ENCODE results near the gene TMEM214. TPM values are rescaled to one million over a fixed set of nuclear protein-coding genes. Genes with fewer than 3 reads are reported as not detected.

Gene TMEM214
- total and polyA plus RNA-seq, 4 donors, result 18.2 to 60.3 (median 40.1) TPM

DNA sequence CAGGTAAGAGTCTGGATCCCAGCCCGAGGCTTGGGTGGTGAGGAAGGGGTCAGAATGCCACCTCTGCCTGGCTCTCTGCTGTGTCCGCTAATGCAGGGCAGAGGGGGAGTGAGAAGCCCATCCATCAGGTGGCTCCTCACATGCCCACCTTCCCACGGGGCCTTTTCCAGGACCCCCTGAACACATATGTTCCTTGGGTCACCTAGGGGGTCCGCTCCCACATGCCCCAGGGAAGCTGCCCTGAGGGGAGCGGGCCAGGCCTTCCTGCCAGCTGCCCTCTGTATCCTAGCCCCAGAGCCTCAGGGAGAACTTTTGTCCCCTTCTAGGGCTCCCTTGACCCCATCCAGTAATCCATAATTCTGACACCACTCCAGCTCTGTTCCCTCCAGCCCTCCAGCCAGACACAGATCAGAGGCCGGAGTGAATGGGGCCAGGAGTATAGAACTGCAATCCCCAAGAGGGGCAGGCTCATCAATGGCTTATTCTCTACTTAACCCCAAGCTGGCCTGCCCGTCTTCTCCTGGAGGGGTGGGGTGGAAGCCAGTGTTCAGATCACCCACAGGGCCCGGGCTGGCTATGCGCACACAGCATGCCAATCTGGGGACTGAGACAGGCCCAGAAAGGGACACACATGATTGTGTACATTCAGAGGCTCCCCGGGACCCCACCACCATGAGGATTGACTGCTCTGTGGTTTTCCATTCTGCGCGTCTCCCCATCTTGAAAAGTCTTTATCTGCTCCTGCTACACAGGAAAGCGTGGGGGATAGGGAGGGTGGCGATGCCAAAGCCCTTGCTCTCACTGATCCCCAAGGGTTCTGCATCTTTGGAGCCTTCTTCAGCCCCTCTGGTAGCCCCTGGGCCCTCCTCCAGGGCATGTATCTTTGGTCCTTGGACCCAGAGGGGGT lies 46.7 kb downstream of the TMEM214 start:
- Histone ChIP-seq H3K4me1 (ENCODE audit: control insufficient read depth, insufficient read depth, low read length) (peaks cover 46% of the 10 kb centered on the region), H3K36me3 (ENCODE audit: control insufficient read depth, insufficient read depth, low read length) (peaks cover 19% of the 10 kb centered on the region), H3K9me3 (ENCODE audit: control insufficient read depth, insufficient read depth, low read length) (no peaks in the 10 kb centered on the region), H3K27me3 (ENCODE audit: control insufficient read depth, insufficient read depth, low read length) (peaks cover 2% of the 10 kb centered on the region), H3K4me3 (ENCODE audit: low read depth, low read length) (peak overlapping the region; percentile 48), H3K27ac (ENCODE audit: low read depth, low read length) (peak overlapping the region; percentile 84)
- DNase-seq (ENCODE audit: low read depth in 4 of 6, low spot score in 6 of 6), result no peak
- 83% methylated on average over 11 of the region's 14 CpGs for WGBS (ENCODE audit: insufficient coverage)

DNA sequence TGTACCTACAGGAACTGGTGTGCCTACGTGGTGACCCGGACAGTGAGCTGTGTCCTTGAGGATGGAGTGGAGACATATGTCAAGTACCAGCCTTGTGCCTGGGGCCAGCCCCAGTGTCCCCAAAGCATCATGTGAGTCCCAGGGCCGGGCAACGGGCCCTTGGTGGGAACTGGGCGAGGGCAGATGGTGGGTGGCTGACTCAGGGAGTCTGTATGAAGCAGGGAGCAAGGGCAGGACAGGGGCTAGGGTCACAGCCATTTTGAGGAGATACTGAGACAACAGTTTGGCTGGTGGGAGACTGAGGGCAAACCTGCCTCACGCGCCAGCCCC lies 47.3 kb downstream of the TMEM214 start:
- Histone ChIP-seq H3K4me3 (ENCODE audit: low read depth, low read length) (no peak overlapping the region), H3K27ac (ENCODE audit: low read depth, low read length) (no peak overlapping the region), H3K36me3 (ENCODE audit: control insufficient read depth, insufficient read depth, low read length) (peaks cover 19% of the 10 kb centered on the region), H3K9me3 (ENCODE audit: control insufficient read depth, insufficient read depth, low read length) (no peaks in the 10 kb centered on the region), H3K27me3 (ENCODE audit: control insufficient read depth, insufficient read depth, low read length) (peaks cover 2% of the 10 kb centered on the region), H3K4me1 (ENCODE audit: control insufficient read depth, insufficient read depth, low read length) (peaks cover 48% of the 10 kb centered on the region)
- no peak for DNase-seq (ENCODE audit: low read depth in 4 of 6, low spot score in 6 of 6)
- 92% methylated on average over 7 of the region's 7 CpGs for WGBS (ENCODE audit: insufficient coverage)

DNA sequence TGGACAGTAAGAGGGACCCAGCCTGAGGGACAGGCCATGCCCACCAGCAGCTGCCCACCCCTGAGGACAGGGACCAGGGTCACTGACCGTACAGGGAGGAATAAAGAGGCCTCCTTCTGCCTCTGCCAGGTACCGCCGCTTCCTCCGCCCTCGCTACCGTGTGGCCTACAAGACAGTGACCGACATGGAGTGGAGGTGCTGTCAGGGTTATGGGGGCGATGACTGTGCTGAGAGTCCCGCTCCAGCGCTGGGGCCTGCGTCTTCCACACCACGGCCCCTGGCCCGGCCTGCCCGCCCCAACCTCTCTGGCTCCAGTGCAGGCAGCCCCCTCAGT lies 47.8 kb downstream of the TMEM214 start:
- Histone ChIP-seq H3K27me3 (ENCODE audit: control insufficient read depth, insufficient read depth, low read length) (peaks cover 2% of the 10 kb centered on the region), H3K9me3 (ENCODE audit: control insufficient read depth, insufficient read depth, low read length) (no peaks in the 10 kb centered on the region), H3K36me3 (ENCODE audit: control insufficient read depth, insufficient read depth, low read length) (peaks cover 19% of the 10 kb centered on the region), H3K4me3 (ENCODE audit: low read depth, low read length) (no peak overlapping the region), H3K4me1 (ENCODE audit: control insufficient read depth, insufficient read depth, low read length) (peaks cover 50% of the 10 kb centered on the region), H3K27ac (ENCODE audit: low read depth, low read length) (peak overlapping the region; percentile 1)
- WGBS (ENCODE audit: insufficient coverage), result 92% methylated on average over 10 of the region's 14 CpGs
- no peak for DNase-seq (ENCODE audit: low read depth in 4 of 6, low spot score in 6 of 6)

DNA sequence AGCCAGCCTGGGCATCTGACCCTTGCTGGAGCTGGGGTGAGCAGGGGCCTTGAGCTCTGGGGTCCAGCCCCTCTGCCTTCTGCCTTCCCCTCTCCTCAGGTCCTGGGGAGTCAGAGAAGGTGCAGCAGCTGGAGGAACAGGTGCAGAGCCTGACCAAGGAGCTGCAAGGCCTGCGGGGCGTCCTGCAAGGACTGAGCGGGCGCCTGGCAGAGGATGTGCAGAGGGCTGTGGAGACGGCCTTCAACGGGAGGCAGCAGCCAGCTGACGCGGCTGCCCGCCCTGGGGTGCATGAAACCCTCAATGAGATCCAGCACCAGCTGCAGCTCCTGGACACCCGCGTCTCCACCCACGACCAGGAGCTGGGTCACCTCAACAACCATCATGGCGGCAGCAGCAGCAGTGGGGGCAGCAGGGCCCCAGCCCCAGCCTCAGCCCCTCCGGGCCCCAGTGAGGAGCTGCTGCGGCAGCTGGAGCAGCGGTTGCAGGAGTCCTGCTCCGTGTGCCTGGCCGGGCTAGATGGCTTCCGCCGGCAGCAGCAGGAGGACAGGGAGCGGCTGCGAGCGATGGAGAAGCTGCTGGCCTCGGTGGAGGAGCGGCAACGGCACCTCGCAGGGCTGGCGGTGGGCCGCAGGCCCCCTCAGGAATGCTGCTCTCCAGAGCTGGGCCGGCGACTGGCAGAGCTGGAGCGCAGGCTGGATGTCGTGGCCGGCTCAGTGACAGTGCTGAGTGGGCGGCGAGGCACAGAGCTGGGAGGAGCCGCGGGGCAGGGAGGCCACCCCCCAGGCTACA lies 49.4 kb downstream of the TMEM214 start:
- no peaks in the 10 kb centered on the region for H3K9me3 ChIP-seq (ENCODE audit: control insufficient read depth, insufficient read depth, low read length)
- H3K27ac ChIP-seq (ENCODE audit: low read depth, low read length), result no peak overlapping the region
- no peak for DNase-seq (ENCODE audit: low read depth in 4 of 6, low spot score in 6 of 6)
- H3K36me3 ChIP-seq (ENCODE audit: control insufficient read depth, insufficient read depth, low read length), result peaks cover 19% of the 10 kb centered on the region
- WGBS (ENCODE audit: insufficient coverage), result 92% methylated on average over 38 of the region's 38 CpGs
- H3K27me3 ChIP-seq (ENCODE audit: control insufficient read depth, insufficient read depth, low read length), result peaks cover 2% of the 10 kb centered on the region
- H3K4me1 ChIP-seq (ENCODE audit: control insufficient read depth, insufficient read depth, low read length), result peaks cover 59% of the 10 kb centered on the region
- no peak overlapping the region for H3K4me3 ChIP-seq (ENCODE audit: low read depth, low read length)

DNA sequence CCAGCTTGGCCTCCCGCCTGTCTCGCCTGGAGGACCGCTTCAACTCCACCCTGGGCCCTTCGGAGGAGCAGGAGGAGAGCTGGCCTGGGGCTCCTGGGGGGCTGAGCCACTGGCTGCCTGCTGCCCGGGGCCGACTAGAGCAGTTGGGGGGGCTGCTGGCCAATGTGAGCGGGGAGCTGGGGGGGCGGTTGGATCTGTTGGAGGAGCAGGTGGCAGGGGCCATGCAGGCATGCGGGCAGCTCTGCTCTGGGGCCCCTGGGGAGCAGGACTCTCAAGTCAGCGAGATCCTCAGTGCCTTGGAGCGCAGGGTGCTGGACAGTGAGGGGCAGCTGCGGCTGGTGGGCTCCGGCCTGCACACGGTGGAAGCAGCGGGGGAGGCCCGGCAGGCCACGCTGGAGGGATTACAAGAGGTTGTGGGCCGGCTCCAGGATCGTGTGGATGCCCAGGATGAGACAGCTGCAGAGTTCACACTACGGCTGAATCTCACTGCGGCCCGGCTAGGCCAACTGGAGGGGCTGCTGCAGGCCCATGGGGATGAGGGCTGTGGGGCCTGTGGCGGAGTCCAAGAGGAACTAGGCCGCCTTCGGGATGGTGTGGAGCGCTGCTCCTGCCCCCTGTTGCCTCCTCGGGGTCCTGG lies 50.1 kb downstream of the TMEM214 start:
- DNase-seq (ENCODE audit: low read depth in 4 of 6, low spot score in 6 of 6), result no peak
- H3K4me1 ChIP-seq (ENCODE audit: control insufficient read depth, insufficient read depth, low read length), result peaks cover 61% of the 10 kb centered on the region
- peaks cover 2% of the 10 kb centered on the region for H3K27me3 ChIP-seq (ENCODE audit: control insufficient read depth, insufficient read depth, low read length)
- no peak overlapping the region for H3K4me3 ChIP-seq (ENCODE audit: low read depth, low read length)
- no peak overlapping the region for H3K27ac ChIP-seq (ENCODE audit: low read depth, low read length)
- H3K36me3 ChIP-seq (ENCODE audit: control insufficient read depth, insufficient read depth, low read length), result peaks cover 19% of the 10 kb centered on the region
- H3K9me3 ChIP-seq (ENCODE audit: control insufficient read depth, insufficient read depth, low read length), result no peaks in the 10 kb centered on the region
- WGBS (ENCODE audit: insufficient coverage), result 94% methylated on average over 21 of the region's 27 CpGs

DNA sequence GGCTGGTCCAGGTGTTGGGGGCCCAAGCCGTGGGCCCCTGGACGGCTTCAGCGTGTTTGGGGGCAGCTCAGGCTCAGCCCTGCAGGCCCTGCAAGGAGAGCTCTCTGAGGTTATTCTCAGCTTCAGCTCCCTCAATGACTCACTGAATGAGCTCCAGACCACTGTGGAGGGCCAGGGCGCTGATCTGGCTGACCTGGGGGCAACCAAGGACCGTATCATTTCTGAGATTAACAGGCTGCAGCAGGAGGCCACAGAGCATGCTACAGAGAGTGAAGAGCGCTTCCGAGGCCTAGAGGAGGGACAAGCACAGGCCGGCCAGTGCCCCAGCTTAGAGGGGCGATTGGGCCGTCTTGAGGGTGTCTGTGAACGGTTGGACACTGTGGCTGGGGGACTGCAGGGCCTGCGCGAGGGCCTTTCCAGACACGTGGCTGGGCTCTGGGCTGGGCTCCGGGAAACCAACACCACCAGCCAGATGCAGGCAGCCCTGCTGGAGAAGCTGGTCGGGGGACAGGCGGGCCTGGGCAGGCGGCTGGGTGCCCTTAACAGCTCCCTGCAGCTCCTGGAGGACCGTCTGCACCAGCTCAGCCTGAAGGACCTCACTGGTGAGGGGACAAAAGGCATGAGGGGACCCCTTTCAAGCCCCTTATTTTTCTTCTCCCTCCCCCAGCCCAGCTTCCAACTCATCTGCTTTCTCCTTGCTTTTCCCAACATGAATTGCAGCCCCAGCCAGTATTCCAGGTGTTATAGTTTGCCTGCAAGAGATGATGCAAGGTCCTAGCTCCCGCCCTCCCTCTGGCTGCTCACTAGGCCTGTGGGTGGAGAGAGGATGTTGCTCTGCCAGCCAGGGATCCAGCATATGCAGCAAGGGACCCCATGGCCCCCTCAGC lies 50.9 kb downstream of the TMEM214 start:
- Histone ChIP-seq H3K4me3 (ENCODE audit: low read depth, low read length) (no peak overlapping the region), H3K36me3 (ENCODE audit: control insufficient read depth, insufficient read depth, low read length) (peaks cover 19% of the 10 kb centered on the region), H3K27me3 (ENCODE audit: control insufficient read depth, insufficient read depth, low read length) (no peaks in the 10 kb centered on the region), H3K27ac (ENCODE audit: low read depth, low read length) (no peak overlapping the region), H3K4me1 (ENCODE audit: control insufficient read depth, insufficient read depth, low read length) (peaks cover 55% of the 10 kb centered on the region), H3K9me3 (ENCODE audit: control insufficient read depth, insufficient read depth, low read length) (no peaks in the 10 kb centered on the region)
- 85% methylated on average over 19 of the region's 20 CpGs for WGBS (ENCODE audit: insufficient coverage)
- DNase-seq (ENCODE audit: low read depth in 4 of 6, low spot score in 6 of 6), result no peak

DNA sequence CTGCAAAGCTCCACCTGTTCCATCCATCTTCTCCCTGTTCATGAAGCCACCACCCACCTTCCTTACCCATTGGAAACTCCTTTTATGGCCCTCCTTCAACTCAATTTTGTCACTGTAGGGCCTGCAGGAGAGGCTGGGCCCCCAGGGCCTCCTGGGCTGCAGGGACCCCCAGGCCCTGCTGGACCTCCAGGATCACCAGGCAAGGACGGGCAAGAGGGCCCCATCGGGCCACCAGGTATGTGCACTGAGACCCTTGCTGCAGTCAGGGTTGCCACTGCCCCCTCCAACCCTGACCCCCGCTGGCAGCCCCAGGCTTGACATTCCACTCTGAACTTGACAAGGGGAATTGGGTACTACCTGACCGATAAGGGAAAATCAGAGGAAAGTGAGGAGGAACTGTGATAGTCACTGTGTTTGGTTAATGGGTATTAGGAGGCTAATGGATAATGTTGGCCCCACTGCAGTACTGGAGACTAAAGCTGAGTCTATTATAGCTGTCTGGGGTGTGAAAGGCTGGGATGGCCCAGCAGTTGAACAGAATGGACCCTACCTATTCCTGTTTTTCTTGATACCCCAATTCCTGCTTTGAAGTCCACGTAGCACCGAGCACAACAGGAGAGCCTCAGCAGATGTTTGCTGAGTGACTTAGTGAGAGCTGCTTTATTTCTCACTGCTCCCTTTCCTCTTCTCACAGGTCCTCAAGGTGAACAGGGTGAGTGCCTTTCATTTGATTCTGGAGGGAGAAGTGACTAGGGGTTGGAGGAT lies 51.7 kb downstream of the TMEM214 start:
- no peaks in the 10 kb centered on the region for H3K27me3 ChIP-seq (ENCODE audit: control insufficient read depth, insufficient read depth, low read length)
- no peak overlapping the region for H3K27ac ChIP-seq (ENCODE audit: low read depth, low read length)
- H3K9me3 ChIP-seq (ENCODE audit: control insufficient read depth, insufficient read depth, low read length), result no peaks in the 10 kb centered on the region
- peaks cover 19% of the 10 kb centered on the region for H3K36me3 ChIP-seq (ENCODE audit: control insufficient read depth, insufficient read depth, low read length)
- H3K4me1 ChIP-seq (ENCODE audit: control insufficient read depth, insufficient read depth, low read length), result peaks cover 53% of the 10 kb centered on the region
- 89% methylated on average over 2 of the region's 6 CpGs for WGBS (ENCODE audit: insufficient coverage)
- H3K4me3 ChIP-seq (ENCODE audit: low read depth, low read length), result no peak overlapping the region
- DNase-seq (ENCODE audit: low read depth in 4 of 6, low spot score in 6 of 6), result no peak

DNA sequence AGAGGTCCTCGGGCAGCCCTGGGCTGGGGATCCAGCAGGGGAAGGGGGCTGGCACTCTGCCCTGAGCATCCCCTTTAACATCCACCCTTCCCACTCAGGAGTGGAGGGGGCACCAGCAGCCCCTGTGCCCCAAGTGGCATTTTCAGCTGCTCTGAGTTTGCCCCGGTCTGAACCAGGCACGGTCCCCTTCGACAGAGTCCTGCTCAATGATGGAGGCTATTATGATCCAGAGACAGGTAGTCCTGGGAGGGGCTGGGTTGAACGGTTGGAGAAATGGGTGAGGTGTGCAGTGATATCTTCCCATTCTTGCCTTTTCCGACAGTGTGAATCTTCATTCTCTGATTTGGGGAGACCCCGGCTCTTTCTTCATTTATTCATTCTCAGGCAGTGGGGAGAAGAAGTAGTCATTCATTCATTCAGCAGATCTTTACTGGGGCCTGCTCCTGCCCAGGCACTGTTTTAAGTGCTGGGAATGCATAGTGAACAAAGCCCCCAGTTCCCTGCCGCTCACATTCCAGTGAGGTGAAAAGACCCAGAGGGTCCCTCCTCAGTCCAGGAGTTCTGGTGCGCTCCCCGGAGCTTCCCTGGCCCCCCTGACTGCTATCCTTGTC lies 52.4 kb downstream of the TMEM214 start:
- Histone ChIP-seq H3K27ac (ENCODE audit: low read depth, low read length) (peak overlapping the region; percentile 16), H3K4me1 (ENCODE audit: control insufficient read depth, insufficient read depth, low read length) (peaks cover 48% of the 10 kb centered on the region), H3K9me3 (ENCODE audit: control insufficient read depth, insufficient read depth, low read length) (no peaks in the 10 kb centered on the region), H3K27me3 (ENCODE audit: control insufficient read depth, insufficient read depth, low read length) (no peaks in the 10 kb centered on the region), H3K36me3 (ENCODE audit: control insufficient read depth, insufficient read depth, low read length) (peaks cover 19% of the 10 kb centered on the region), H3K4me3 (ENCODE audit: low read depth, low read length) (peak overlapping the region; percentile 61)
- WGBS (ENCODE audit: insufficient coverage), result 38% methylated on average over 6 of the region's 10 CpGs
- DNase-seq (ENCODE audit: low read depth in 4 of 6, low spot score in 6 of 6), result no peak
